Bronchial epithelial cell (primary cell): ENCODE measurements around the gene SDK2. TPM values are rescaled to one million over a fixed set of nuclear protein-coding genes. Genes with fewer than 3 reads are reported as not detected.

Experiments used
- DNase-seq: peaks from one replicate; pipeline ENCODE4 v3.0.0-alpha.2; 2010; ENCODE audit warnings: low read depth
- FAIRE-seq: peaks from 2 replicates; lab custom pipeline; 2011; peaks lifted over from hg19 to GRCh38; lab: Jason Lieb, UNC
- H3K27me3 ChIP-seq: 2 replicates; pipeline ENCODE4 v1.5.1; 2011; ENCODE audit warnings: low read length; ENCODE audit not compliant: control insufficient read depth, insufficient read depth
- H3K36me3 ChIP-seq: 2 replicates; pipeline ENCODE4 v1.5.1; 2011; ENCODE audit warnings: low read length; ENCODE audit not compliant: control insufficient read depth, insufficient read depth
- H3K4me3 ChIP-seq: 2 replicates; pipeline ENCODE4 v1.5.1; 2011; ENCODE audit warnings: mild to moderate bottlenecking, low read depth, low read length, control low read depth
- CTCF ChIP-seq: IDR thresholded peaks from 2 replicates; pipeline ENCODE4 v1.5.1; 2011; ENCODE audit warnings: mild to moderate bottlenecking, moderate library complexity, low read length, control low read depth, inconsistent platforms; ENCODE audit not compliant: insufficient read depth, severe bottlenecking
- total RNA-seq: library from RNA; depleted of rRNA; stranded (reverse); fragments of >200 nt; gene quantifications from 2 replicates; pipeline ENCODE4 v1.2.1, GENCODE V29; 2014

Gene SDK2
- total RNA-seq, 1 donor from 2014 or later, result 2.1 TPM

GRCh38 chr17:73437826-73438225, 206.4 kb downstream of the SDK2 start:
- no peaks in the 10 kb centered on the region for H3K27me3 ChIP-seq
- DNase-seq (no peak), FAIRE-seq (no peak)
- TF ChIP-seq CTCF, result no peak
- H3K36me3 ChIP-seq, result peaks cover 1% of the 10 kb centered on the region
- no peak overlapping the region for H3K4me3 ChIP-seq

GRCh38 chr17:73436954-73437353, 207.3 kb downstream of the SDK2 start:
- DNase-seq (no peak), FAIRE-seq (no peak)
- H3K27me3 ChIP-seq, result no peaks in the 10 kb centered on the region
- peaks cover 1% of the 10 kb centered on the region for H3K36me3 ChIP-seq
- H3K4me3 ChIP-seq, result no peak overlapping the region
- no peak for TF ChIP-seq CTCF

- H3K36me3 ChIP-seq, result peaks cover 3% of the 10 kb centered on the region
- H3K4me3 ChIP-seq, result no peak overlapping the region
- no peak for TF ChIP-seq CTCF
- H3K27me3 ChIP-seq, result no peaks in the 10 kb centered on the region
- no peak for DNase-seq
- no peak for FAIRE-seq
These were observed 208.8 kb downstream of the SDK2 start for GRCh38 chr17:73435412-73435811.

- FAIRE-seq, result no peak
- no peak for TF ChIP-seq CTCF
- no peak for DNase-seq
- H3K4me3 ChIP-seq, result no peak overlapping the region
- H3K36me3 ChIP-seq, result peaks cover 3% of the 10 kb centered on the region
- H3K27me3 ChIP-seq, result no peaks in the 10 kb centered on the region
These were observed 210.1 kb downstream of the SDK2 start for GRCh38 chr17:73434154-73434553.

GRCh38 chr17:73433501-73433900, 210.7 kb downstream of the SDK2 start:
- DNase-seq, result no peak
- H3K27me3 ChIP-seq, result no peaks in the 10 kb centered on the region
- no peak overlapping the region for H3K4me3 ChIP-seq
- peaks cover 3% of the 10 kb centered on the region for H3K36me3 ChIP-seq
- FAIRE-seq, result no peak
- no peak for TF ChIP-seq CTCF

GRCh38 chr17:73432624-73433190, 211.5 kb downstream of the SDK2 start:
- Histone ChIP-seq H3K4me3 (no peak overlapping the region), H3K27me3 (no peaks in the 10 kb centered on the region), H3K36me3 (peaks cover 3% of the 10 kb centered on the region)
- no peak for TF ChIP-seq CTCF
- DNase-seq (no peak), FAIRE-seq (peak; percentile 84)
